WTC11 (cell line): Measurements from ENCODE around the gene LCAT. TPM values are rescaled to one million over a fixed set of nuclear protein-coding genes. Genes with fewer than 3 reads are reported as not detected.
A peak's percentile ranks its signal among the peaks of the same experiment; 100 is the strongest.

Experiments used
- ATAC-seq: fragments of 200-7000 bp; cut with Tn5 transposase; 2 replicates; pipeline ENCODE4 v1.10.0; 2021; ENCODE audit warnings: mild to moderate bottlenecking, moderate library complexity
- CTCF ChIA-PET: fragments of 300-600 bp; sonication (Branson Sonifier 250); formaldehyde crosslinking; loops from one replicate; lab custom pipeline; 2021; ENCODE audit warnings: antibody characterized with exemption; lab: Charles Lee
- POLR2A ChIA-PET: fragments of 350-600 bp; sonication (Branson Sonifier 250); formaldehyde crosslinking; loops from one replicate; lab custom pipeline; 2021; ENCODE audit warnings: antibody characterized with exemption; lab: Charles Lee
- DNase-seq: peaks from one replicate; pipeline ENCODE4 v3.0.0; 2021; ENCODE audit warnings: low spot score
- H3K27ac Mint-ChIP-seq: 2 replicates; pipeline ENCODE4 v1.8.0; 2021; ENCODE audit warnings: mixed read lengths
- H3K27me3 Mint-ChIP-seq: 2 replicates; pipeline ENCODE4 v1.8.0; 2021; ENCODE audit warnings: low read depth, mild to moderate bottlenecking, moderate library complexity, mixed read lengths
- H3K36me3 Mint-ChIP-seq: 2 replicates; pipeline ENCODE4 v1.8.0; 2021; ENCODE audit warnings: mixed read lengths
- H3K4me1 Mint-ChIP-seq: 2 replicates; pipeline ENCODE4 v1.8.0; 2022; ENCODE audit warnings: mixed read lengths
- H3K4me3 Mint-ChIP-seq: 2 replicates; pipeline ENCODE4 v1.8.0; 2021; ENCODE audit warnings: mild to moderate bottlenecking, moderate library complexity, mixed read lengths
- H3K9me3 Mint-ChIP-seq: 2 replicates; pipeline ENCODE4 v1.8.0; 2021; ENCODE audit warnings: mixed read lengths
- AFF4 ChIP-seq: sonication (generic); formaldehyde crosslinking; IDR thresholded peaks from 2 replicates; pipeline ENCODE4 v1.8.1; 2023; ENCODE audit warnings: mild to moderate bottlenecking, missing genetic modification reagents, borderline replicate concordance
- ATF6 ChIP-seq: sonication (generic); formaldehyde crosslinking; IDR thresholded peaks from 2 replicates; pipeline ENCODE4 v1.8.1; 2023; ENCODE audit warnings: mild to moderate bottlenecking, missing genetic modification reagents
- FOXP4 ChIP-seq: sonication (generic); formaldehyde crosslinking; IDR thresholded peaks from 2 replicates; pipeline ENCODE4 v1.8.0; 2022; ENCODE audit warnings: mild to moderate bottlenecking, missing genetic modification reagents
- OVOL2 ChIP-seq: fragments of 250-450 bp; sonication (Bioruptor Pico); IDR thresholded peaks from 2 replicates; pipeline ENCODE4 v1.9.0; 2021; ENCODE audit warnings: mild to moderate bottlenecking, borderline replicate concordance
- SOX15 ChIP-seq: fragments of 250-450 bp; sonication (Bioruptor Pico); IDR thresholded peaks from 2 replicates; pipeline ENCODE4 v1.9.0; 2021; ENCODE audit warnings: mild to moderate bottlenecking
- ZNF219 ChIP-seq: sonication (generic); formaldehyde crosslinking; IDR thresholded peaks from 2 replicates; pipeline ENCODE4 v1.8.0; 2023; ENCODE audit warnings: missing genetic modification reagents, mild to moderate bottlenecking, borderline replicate concordance
- ZNF416 ChIP-seq: fragments of 250-450 bp; sonication (Bioruptor Pico); IDR thresholded peaks from 2 replicates; pipeline ENCODE4 v1.9.0; 2021; ENCODE audit warnings: mild to moderate bottlenecking, inconsistent platforms
- ZNF423 ChIP-seq: fragments of 250-450 bp; sonication (Bioruptor Pico); IDR thresholded peaks from 2 replicates; pipeline ENCODE4 v2.1.2; 2022; ENCODE audit warnings: mild to moderate bottlenecking, moderate library complexity
- ZNF532 ChIP-seq: fragments of 250-450 bp; sonication (Bioruptor Pico); IDR thresholded peaks from 2 replicates; pipeline ENCODE4 v1.9.0; 2021; ENCODE audit warnings: mild to moderate bottlenecking, borderline replicate concordance
- ZNF671 ChIP-seq: fragments of 250-450 bp; sonication (Bioruptor Pico); IDR thresholded peaks from 2 replicates; pipeline ENCODE4 v1.8.0; 2021; ENCODE audit warnings: mild to moderate bottlenecking
- total RNA-seq: library from RNA; stranded (reverse); gene quantifications from 3 replicates; pipeline ENCODE4 v1.2.3, GENCODE V29; 2021
- TF ChIP-seq, protein P1 (sequence below): sonication (generic); formaldehyde crosslinking; IDR thresholded peaks from 2 replicates; pipeline ENCODE4 v1.8.0; 2023; ENCODE audit warnings: missing genetic modification reagents, mild to moderate bottlenecking, borderline replicate concordance
- TF ChIP-seq, protein P2 (sequence below): sonication (generic); formaldehyde crosslinking; IDR thresholded peaks from 2 replicates; pipeline ENCODE4 v1.8.1; 2023; ENCODE audit warnings: mild to moderate bottlenecking, missing genetic modification reagents, moderate library complexity
- TF ChIP-seq, protein P3 (sequence below): fragments of 250-450 bp; sonication (Bioruptor Pico); conservative IDR thresholded peaks from 2 replicates; pipeline ENCODE4 v1.9.0; 2021; ENCODE audit warnings: mild to moderate bottlenecking

The LCAT gene
- total RNA-seq, 1 experiment from 2014 or later: 38.3 TPM

- DNase-seq (no peak), ATAC-seq (no peak)
- ChIA-PET CTCF (interaction anchor here (1.0 to 4.0 kb wide), 12 partner anchors 9 to 413 kb away, joined by 3 to 52 read pairs (median 6); partner anchors contain the start of genes C16orf86, ENKD1, LCAT and NRN1L), POLR2A (interaction anchor here (0.7 to 4.7 kb wide), 5 partner anchors 32 to 128 kb away, joined by 3 to 30 read pairs (median 5); partner anchors contain the start of genes NRN1L, PSKH1, RANBP10 and TSNAXIP1)
- no peaks in the 10 kb centered on the region for H3K9me3 Mint-ChIP-seq
- H3K36me3 Mint-ChIP-seq: peaks cover 6% of the 10 kb centered on the region
- no peaks in the 10 kb centered on the region for H3K27me3 Mint-ChIP-seq
- H3K4me1 Mint-ChIP-seq: peaks cover 23% of the 10 kb centered on the region
- peak overlapping the region; percentile 90; the same call in 1 of the 2 replicates for H3K27ac Mint-ChIP-seq
- peak overlapping the region; percentile 100 for H3K4me3 Mint-ChIP-seq
- TF ChIP-seq SOX15 (CRISPR knock-in tag) (no peak), ZNF219 (CRISPR knock-in tag) (no peak), ZNF532 (CRISPR knock-in tag) (no peak), OVOL2 (CRISPR knock-in tag) (no peak), AFF4 (CRISPR knock-in tag) (no peak), ZNF671 (no peak), ZNF416 (CRISPR knock-in tag) (no peak), ZNF423 (no peak), FOXP4 (CRISPR knock-in tag) (no peak), ATF6 (CRISPR knock-in tag) (no peak)
- TF ChIP-seq, protein P1, sequence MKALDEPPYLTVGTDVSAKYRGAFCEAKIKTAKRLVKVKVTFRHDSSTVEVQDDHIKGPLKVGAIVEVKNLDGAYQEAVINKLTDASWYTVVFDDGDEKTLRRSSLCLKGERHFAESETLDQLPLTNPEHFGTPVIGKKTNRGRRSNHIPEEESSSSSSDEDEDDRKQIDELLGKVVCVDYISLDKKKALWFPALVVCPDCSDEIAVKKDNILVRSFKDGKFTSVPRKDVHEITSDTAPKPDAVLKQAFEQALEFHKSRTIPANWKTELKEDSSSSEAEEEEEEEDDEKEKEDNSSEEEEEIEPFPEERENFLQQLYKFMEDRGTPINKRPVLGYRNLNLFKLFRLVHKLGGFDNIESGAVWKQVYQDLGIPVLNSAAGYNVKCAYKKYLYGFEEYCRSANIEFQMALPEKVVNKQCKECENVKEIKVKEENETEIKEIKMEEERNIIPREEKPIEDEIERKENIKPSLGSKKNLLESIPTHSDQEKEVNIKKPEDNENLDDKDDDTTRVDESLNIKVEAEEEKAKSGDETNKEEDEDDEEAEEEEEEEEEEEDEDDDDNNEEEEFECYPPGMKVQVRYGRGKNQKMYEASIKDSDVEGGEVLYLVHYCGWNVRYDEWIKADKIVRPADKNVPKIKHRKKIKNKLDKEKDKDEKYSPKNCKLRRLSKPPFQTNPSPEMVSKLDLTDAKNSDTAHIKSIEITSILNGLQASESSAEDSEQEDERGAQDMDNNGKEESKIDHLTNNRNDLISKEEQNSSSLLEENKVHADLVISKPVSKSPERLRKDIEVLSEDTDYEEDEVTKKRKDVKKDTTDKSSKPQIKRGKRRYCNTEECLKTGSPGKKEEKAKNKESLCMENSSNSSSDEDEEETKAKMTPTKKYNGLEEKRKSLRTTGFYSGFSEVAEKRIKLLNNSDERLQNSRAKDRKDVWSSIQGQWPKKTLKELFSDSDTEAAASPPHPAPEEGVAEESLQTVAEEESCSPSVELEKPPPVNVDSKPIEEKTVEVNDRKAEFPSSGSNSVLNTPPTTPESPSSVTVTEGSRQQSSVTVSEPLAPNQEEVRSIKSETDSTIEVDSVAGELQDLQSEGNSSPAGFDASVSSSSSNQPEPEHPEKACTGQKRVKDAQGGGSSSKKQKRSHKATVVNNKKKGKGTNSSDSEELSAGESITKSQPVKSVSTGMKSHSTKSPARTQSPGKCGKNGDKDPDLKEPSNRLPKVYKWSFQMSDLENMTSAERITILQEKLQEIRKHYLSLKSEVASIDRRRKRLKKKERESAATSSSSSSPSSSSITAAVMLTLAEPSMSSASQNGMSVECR (CRISPR knock-in tag): no peak
- TF ChIP-seq, protein P2, sequence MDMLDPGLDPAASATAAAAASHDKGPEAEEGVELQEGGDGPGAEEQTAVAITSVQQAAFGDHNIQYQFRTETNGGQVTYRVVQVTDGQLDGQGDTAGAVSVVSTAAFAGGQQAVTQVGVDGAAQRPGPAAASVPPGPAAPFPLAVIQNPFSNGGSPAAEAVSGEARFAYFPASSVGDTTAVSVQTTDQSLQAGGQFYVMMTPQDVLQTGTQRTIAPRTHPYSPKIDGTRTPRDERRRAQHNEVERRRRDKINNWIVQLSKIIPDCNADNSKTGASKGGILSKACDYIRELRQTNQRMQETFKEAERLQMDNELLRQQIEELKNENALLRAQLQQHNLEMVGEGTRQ (CRISPR knock-in tag): no peak
- TF ChIP-seq, protein P3, sequence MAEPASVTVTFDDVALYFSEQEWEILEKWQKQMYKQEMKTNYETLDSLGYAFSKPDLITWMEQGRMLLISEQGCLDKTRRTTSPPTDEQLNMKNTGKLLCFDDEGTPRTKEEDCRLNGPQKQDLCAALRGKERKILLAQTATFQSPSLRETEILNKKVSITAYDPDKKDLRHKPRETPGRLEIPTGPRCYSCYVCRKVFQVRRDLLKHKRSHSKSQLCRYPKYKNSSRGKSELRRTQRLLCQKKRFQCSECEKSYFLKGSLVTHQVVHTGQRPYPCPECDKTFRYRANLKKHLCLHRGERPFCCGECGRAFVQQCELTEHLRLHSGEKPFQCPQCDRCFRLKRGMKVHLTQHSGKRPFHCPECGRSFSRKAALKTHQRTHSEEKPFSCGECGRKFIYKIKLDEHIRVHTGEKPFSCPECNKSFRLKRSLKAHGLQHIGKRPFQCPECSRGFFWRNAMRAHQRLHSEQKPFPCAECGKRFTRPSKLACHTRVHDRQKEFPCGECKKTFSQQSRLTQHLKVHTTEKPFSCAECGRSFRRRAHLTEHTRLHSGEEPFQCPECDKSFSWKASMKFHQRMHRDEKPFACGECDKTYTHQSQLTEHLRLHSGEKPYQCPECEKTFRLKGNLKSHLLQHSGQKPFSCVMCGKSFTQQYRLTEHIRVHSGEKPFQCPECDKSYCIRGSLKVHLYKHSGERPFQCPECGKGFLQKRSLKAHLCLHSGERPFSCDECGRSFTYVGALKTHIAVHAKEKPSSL: no peak
These were observed 9.4 kb downstream of the LCAT start for GRCh38 chr16:67934306-67935100.
